SU-DHL-6 (cell line): ENCODE measurements around the gene TET2.

Experiments
- CTCF ChIP-seq: fragments of 200-600 bp; sonication (generic); IDR thresholded peaks from one replicate; pipeline ENCODE4 v1.5.1; 2017; ENCODE audit warnings: antibody characterized with exemption, mild to moderate bottlenecking, low read length, moderate library complexity; ENCODE audit not compliant: insufficient read depth, poor library complexity, severe bottlenecking
- EZH2phosphoT487 ChIP-seq: fragments of 200-600 bp; sonication (generic), shearing (Covaris generic); conservative IDR thresholded peaks from 2 replicates; pipeline ENCODE4 v1.6.1; 2018; ENCODE audit warnings: mild to moderate bottlenecking, antibody characterized with exemption, low read length, moderate library complexity, mixed read lengths

- no peak for TF ChIP-seq CTCF
- TF ChIP-seq EZH2phosphoT487, result no peak
Measured at GRCh38 chr4:105305019-105305836, 158.6 kb downstream of the TET2 start.
